HG03025 (cell line): ENCODE results near the gene LENEP.

Source experiments
- ATAC-seq: cut with Tn5 transposase; IDR thresholded peaks from one replicate; pipeline ENCODE4 v1.9.1; 2021; ENCODE audit warnings: mild to moderate bottlenecking, moderate library complexity; ENCODE audit not compliant: unreplicated experiment, low FRiP score

The LENEP gene

GRCh38 chr1:155043301-155043702 is 49.9 kb downstream of the LENEP start:
- ATAC-seq = no peak

DNA sequence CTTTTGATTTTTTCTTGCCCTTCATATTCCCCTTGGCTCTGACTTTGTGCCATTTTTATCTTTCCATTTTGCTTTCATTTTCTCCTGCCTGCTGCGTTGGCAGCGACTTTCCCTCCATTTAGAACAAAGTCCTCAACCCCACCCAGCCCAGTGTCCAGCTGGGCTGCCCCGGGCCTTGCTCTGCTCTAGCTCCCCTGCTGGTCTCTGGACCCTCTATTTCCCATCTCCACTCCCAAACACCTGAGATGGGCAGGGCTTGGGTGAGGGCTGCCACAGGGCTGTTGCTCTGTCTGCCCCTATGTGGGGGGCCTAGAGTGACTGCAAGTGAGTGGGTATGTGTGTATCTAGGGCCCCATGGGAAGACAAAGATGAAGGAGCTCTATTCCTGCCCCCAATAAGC is 50.4 kb downstream of the LENEP start:
- no peak for ATAC-seq
